ENCODE results near the gene SPPL2B.
"Not testable (repeated sequence)": the region's sequence is repeated elsewhere in the genome, so short reads cannot be mapped to it uniquely, and the experiment has no call there.

SPPL2B gene

DNA sequence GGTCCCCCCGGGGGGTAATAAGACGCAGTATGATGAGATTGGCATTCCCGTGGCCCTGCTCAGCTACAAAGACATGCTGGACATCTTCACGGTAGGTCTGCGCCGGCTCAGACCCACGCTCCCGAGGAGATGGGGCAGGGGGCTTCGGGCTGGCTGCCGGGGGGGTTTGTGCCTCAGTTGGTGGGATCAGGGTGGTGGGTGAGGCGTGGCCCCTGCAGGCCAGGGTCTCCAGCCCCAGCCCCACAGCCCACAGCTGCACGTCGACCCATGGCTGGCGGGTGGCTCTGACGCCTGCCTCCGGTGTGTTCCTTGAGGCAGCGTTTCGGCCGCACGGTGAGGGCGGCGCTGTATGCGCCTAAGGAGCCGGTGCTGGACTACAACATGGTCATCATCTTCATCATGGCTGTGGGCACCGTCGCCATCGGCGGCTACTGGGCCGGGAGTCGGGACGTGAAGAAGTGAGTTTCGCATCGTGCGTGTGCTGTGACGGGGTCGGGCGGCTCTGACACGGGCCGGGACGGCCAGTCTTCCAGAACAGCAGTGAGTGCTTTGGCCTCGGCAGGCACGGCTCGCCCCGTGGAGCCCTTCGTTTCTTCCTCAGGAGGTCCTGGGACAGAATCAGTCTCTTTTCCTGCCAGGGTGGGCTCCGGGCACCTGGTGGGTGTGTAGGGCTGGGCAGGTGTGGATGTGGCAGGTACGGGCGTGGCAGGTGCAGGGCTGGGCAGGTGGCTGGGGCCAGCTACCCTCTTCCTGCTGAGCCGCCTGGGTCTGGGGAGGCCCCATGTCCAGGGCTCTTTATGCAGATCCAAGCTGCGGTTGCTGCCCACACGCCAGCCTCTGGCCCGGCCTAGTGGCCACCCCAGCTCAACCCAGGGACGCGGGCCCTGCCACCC, 10.5 kb downstream of the SPPL2B start:
- no peak for DNase-seq

DNA sequence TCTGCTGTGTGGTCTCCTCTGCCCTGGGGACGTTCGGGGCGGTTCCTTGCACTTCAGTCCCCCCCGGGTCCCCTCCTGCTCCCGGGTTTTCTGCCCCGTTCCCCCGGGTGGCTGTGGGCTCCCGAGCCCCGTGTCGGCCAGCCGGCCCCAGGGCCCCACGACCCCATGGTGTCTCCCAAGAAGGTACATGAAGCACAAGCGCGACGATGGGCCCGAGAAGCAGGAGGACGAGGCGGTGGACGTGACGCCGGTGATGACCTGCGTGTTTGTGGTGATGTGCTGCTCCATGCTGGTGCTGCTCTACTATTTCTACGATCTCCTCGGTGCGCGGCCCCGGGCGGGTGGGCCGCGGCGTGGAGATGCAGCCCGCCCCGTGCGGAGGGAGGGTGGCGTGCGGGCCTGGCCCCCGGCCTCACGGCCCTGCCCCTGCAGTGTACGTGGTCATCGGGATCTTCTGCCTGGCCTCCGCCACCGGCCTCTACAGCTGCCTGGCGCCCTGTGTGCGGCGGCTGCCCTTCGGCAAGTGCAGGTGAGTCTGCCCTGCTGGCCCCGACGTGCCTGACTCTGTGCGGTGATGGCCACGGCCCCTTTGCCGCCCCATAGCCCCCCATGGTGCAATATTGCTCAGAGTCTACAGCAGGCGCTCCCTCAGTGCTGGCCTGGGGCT, 11.3 kb downstream of the SPPL2B start:
- DNase-seq, result no peak

DNA sequence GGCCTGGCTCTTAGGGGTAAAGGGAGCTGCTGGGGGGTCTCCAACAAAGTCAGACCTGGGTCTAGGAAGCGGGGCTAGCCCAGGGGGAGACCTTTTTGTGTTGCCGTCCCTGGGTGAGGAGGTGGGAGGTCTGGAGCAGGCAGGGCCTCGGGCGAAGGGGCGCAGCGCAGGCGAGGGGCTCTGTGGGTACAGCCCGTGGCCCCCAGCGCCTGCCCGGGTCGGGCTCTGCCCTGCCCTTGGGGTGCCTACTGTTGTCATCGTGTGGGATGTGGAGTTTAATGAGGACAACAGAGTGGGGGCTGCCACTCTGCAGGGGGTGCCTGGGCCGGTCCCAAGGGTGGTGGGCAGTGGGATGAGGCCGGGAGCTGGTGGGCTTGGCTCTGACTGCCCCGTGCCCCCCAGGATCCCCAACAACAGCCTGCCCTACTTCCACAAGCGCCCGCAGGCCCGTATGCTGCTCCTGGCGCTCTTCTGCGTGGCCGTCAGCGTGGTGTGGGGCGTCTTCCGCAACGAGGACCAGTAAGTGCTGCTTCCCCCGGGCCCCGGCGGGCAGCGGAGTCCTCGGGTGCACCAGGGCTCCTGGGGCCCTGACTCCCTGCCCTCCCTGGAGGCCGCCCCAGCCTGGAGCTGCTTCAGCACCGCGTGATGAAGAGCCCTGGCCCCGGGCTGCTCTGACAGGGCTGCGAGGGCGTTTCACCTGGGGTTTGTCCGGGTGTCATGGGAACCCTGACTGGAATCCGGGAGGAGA, 12.2 kb downstream of the SPPL2B start:
- no peak for DNase-seq

DNA sequence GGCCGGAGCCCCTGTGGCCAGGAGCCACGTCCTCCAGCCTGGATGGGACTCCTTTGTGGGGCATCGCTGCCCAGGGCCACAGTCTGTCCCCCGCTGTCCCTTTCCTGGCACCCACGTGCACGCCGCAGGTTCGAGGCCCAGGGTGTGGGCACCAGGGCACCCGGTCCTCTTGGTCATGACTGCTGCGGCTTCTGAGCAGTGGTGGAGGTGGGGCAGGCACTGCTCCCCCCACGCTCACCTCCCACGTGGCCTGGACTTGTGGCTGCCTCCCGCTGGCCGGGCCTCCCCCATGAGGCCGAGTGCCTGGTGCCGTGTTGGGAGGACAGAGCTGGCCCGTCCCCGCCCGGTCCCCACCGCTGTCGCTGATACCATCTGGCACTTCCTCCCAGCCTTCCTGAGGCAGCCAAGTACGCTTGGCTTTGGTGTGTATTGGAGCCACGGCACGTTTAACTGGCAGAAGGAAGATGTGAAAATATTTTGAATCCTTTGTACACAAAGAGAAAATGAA, 12.8 kb downstream of the SPPL2B start:
- DNase-seq, result no peak

DNA sequence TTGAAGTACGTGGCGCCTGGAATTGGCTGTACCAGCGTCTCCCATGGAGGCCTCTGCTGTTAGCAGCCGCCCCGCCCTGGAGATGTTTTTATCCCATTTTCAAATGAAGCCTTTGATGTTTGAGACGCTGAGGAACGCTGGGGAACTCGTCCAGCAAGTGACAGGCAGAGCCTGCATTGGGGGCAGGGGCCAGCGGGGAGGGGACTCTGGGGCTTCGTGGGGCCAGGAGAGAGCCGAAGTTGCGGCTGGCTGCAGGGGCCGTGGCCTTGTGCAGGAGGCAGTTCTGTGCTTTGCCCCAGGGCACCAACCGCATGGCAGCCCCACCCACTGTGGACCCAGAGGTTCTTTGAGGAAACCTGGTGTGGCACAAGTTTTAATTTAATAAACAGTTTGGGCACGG, 13.5 kb downstream of the SPPL2B start:
- DNase-seq, result no peak

GRCh38 chr19:2342656-2343288, 14.3 kb downstream of the SPPL2B start:
- DNase-seq, result no peak

DNA sequence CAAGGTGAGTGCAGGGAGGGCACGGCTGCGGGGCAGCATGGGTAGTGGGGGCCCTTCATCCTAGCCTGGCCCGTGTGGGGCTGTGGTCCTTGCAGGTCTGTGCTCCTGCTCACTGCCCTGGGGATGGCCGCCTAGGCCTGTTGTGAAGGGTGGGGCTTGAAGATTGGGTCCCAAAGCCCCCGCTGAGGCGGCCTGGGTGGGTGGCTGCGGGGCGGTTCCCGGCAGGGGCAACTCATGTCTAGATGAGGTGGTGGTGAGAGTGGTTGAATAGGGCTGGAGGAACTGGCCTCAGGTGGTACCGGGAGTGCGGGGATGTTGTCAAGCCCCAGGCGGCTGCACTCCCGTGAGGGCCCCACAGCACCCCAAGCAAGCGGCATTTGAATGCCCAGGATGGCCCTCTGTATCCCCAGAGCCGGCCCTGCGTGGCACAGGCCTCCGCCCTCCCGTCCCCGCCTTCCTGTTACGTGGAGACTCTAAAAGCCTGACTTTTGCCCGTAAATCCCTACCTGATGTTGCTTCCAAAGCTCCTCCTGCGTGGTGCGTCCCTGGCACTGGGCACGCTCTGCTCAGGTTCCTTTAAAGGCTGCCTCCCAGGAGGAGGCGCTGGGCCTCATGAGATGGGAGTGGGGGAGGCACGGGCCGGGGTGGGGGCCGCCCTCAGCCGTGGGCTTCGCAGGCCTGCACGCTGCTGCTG, 15.0 kb downstream of the SPPL2B start:
- DNase-seq, result no peak

- no peak for DNase-seq
These were observed 15.9 kb downstream of the SPPL2B start for GRCh38 chr19:2344381-2344870.

- no peak for DNase-seq
These were observed 16.6 kb downstream of the SPPL2B start for GRCh38 chr19:2345076-2345475.

DNA sequence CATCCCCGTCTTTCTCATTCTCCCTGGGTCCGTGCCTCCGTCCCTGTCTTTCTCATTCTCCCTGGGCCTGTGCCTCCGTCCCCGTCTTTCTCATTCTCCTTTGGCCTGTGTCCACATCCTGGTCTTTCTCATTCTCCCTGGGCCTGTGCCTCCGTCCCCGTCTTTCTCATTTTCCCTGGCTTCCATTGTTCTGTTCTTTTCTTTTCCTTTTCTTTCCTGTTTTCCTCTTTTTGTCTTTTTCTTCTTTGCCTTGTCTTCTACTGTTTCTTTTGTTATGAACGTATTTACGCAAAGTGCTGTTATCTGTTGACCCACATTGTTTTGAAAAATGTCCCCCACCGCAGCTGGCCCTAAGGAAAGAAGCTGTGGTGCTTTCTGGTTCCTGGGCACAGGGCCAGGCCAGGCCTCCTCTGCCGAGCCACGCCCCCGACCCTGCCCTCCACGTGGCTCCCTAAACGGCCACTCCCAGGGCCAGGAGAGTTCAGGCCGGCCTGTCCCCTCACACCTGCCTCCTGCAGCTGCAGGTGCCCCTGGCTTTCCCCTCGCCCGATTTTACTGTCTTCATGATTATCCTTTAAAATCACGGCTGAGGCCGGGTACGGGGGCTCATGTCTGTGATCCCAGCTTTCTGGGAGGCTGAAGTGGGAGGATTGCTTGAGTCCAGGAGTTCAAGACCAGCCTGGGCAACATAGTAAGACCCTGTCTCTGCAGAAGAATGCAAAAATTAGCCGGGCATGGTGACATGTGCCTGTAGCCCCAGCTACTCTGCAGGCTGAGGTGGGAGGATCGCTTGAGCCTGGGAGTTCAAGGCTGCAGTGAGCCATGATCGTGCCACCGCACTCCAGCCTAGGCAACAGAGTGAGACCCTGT, 17.5 kb downstream of the SPPL2B start:
- DNase-seq, result no peak

DNA sequence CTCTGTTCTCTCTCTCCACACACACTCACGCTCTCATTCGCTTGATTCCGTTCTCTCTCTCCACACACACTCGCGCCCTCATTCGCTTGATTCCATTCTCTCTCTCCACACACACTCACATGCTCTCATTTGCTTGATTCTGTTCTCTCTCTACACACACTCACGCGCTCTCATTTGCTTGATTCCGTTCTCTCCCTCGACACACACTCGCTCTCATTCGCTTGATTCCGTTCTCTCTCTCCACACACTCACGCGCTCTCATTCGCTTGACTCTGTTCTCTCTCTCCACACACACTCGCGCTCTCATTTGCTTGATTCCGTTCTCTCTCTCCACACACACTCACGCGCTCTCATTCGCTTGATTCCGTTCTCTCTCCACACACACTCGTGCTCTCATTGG, 21.3 kb downstream of the SPPL2B start:
- not testable (repeated sequence) for DNase-seq

- no peak for DNase-seq
These were observed 22.2 kb downstream of the SPPL2B start for GRCh38 chr19:2350656-2351055.

DNA sequence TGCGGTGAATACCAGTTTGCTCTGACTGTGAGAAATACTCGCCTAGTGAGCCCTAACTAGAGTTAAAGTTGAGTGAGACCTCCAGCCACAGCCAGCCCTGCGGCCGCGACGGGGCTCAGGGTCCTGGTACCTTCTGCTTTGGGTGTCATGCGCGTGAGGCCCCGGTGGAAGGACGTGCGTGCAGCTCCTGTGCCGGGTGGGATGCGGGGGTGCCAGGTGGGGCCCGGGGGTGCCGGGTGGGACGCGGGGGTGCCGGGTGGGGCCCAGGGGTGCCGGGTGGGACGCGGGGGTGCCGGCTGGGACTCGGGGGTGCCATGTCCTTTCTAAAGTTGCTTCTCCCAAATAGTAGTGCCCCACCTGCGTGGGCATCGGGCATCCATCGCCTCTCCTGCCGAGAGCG, 23.1 kb downstream of the SPPL2B start:
- no peak for DNase-seq

DNA sequence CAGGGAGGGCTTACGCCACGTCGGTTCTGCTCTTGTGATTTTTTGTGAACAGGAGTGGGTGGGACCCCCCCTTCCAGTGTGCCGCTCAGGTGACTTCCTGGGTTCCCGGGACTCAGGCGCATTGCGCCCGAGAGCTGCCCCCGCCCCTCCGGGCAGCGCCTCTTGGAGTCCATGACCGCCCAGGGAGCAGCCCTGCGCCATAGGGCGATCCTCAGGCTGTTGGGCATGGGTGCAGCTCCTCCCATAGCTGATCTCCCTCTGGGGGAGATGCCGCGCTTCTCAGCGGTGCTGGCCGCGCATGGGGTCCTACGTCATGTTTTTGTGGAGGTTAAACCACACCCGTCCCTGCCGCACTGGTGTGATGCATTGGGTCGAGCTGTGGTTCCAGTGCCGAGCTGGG, 23.6 kb downstream of the SPPL2B start:
- DNase-seq, result no peak

DNA sequence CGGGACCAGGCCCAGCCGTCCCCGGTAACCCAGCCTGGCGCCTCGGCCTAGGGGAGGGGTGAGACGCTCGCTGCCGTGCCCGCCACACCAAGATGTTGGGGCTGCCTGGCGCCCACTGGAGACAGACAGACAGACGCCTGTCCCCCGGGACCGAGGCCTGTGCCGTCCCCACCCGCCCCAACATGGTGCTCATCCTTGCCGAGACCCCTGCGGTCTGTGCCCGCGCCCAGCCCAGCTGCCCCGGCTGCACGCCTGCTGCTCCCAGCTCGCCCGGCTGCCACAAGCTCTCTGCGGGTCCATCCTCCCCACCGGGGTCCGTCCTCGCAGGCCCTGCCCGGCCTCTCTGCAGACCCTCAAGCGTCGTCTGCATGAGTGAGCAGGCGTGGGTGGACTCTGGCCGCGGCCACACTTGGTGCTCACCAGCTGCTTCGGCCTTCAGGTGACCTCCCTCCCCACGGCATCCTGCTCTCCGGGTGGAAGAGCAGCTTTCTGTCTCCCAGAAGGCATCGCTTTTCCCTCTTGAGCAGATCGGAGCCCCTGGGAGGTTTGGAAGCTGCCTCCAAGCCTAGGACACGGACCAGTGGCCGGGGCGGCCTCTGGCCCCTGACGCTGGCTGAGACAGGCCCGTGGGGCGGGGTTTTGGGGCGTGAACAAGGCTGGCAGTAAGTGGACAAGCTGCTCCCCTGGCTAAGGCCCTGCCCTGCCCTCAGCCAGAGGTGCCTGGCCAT, 24.8 kb downstream of the SPPL2B start:
- DNase-seq, result no peak

DNA sequence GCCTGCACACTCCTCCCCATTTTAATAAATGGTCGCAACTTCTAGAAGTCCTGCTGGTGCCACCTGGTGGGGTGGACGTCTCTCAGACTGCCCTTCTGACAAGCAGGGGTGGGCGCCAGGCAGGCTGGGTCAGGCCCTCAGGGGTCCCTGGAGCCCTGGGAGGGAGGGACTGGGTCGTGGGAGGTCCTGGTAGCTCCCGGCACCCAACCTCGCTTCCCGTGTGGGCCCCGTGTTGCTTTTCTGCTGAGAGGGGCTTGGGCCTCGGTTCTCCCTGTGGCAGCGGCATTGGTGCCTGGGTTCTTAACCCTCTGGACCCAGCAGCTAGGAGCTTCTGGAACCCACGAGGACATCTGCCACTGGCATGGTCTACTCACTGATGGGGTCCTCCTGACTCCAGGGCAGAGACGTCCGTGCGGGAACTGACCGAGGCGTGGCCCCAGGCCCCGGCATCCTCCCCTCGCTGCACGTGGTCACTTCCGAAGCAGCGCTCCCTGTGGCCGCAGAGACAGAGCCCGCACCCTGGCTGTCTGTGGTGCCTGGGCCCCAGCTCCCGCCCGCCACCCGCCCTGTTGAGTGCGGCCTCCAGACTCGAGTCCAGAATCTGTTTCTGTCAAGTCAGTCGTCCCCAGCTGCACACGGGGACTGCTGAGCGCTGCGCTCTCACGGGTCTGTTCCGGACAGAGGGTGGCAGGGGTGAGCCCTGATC, 25.6 kb downstream of the SPPL2B start:
- DNase-seq, result no peak

GRCh38 chr19:2354670-2355069, 26.2 kb downstream of the SPPL2B start:
- DNase-seq, result no peak

GRCh38 chr19:2355168-2356035, 26.9 kb downstream of the SPPL2B start:
- DNase-seq, result no peak

All from activated effector memory CD4-positive, alpha-beta T cell treated with Interleukin-2 at 50 U/mL for 16 hours (primary cell).